Fibroblast of skin of scalp (primary cell): Measurements from ENCODE around the gene CSNK2B. TPM values are rescaled to one million over a fixed set of nuclear protein-coding genes. Genes with fewer than 3 reads are reported as not detected.

Experiments used
- DNase-seq: peaks from one replicate; pipeline ENCODE4 v3.0.0-alpha.2; 2013
- polyA plus RNA-seq, 2 experiments: library from polyadenylated mRNA; unstranded; fragments of 120-200 nt; gene quantifications; one replicate each; pipeline ENCODE4 v1.2.1, GENCODE V29; 2013; ENCODE audit not compliant: insufficient read length in 2 of 2

Gene CSNK2B
- polyA plus RNA-seq (2013, experiment 1 of 2; ENCODE audit: insufficient read length): 220 TPM
- polyA plus RNA-seq (2013, experiment 2 of 2; ENCODE audit: insufficient read length): 219 TPM

DNA sequence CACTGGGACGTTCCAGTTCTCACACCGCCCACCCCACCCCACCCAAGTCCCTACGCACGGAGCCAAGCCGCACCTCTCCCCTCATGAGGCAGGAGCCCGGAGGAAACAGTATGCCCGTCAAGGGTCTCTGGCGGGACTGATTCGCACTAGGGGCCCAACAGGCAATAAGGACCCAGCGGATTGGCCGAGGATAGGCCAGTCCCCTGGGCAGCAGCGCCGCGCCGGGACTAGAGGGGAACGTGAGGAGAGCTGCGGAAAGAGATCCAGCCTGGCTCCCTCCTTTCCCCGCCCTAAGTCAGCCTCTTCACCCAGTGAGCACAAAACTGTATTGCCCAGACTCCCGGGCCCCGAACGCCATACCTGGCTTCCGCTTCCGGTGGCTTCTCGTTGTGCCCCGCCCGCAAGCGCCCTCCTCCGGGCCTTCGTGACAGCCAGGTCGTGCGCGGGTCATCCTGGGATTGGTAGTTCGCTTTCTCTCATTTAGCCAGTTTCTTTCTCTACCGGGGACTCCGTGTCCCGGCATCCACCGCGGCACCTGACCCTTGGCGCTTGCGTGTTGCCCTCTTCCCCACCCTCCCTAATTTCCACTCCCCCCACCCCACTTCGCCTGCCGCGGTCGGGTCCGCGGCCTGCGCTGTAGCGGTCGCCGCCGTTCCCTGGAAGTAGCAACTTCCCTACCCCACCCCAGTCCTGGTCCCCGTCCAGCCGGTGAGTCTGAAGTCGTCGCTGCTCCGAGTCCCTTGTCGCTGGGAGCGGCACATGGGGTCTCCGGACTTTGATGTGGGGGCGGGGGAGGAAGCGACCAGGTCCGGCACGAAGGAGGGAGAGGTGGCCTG is at the start of gene CSNK2B:
CSNK2B (plus strand) TSS at position 580 of the 836 bp plus-strand sequence. CDS start 752 bp downstream, outside the sequence.
- DNase-seq: peak; percentile 98

DNA sequence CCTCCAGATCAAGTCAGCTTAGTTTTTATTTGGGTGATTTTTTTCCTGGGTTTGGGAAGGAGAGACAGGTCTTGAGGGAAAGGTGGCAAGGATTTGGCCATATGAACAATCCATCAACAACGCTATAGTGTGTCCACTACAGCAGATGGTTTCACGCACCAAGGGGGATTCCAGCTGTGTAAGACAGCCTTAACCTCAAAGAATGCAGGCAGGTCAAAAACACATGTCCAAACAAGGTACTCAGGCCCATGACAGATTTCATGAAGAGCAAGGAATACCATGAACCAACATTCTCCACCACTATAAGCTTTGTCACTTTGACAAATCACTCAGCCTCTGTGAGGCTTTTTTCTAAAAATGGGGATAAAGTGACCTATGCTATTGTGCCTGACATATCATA is 48.9 kb upstream of the CSNK2B start:
- DNase-seq: no peak

DNA sequence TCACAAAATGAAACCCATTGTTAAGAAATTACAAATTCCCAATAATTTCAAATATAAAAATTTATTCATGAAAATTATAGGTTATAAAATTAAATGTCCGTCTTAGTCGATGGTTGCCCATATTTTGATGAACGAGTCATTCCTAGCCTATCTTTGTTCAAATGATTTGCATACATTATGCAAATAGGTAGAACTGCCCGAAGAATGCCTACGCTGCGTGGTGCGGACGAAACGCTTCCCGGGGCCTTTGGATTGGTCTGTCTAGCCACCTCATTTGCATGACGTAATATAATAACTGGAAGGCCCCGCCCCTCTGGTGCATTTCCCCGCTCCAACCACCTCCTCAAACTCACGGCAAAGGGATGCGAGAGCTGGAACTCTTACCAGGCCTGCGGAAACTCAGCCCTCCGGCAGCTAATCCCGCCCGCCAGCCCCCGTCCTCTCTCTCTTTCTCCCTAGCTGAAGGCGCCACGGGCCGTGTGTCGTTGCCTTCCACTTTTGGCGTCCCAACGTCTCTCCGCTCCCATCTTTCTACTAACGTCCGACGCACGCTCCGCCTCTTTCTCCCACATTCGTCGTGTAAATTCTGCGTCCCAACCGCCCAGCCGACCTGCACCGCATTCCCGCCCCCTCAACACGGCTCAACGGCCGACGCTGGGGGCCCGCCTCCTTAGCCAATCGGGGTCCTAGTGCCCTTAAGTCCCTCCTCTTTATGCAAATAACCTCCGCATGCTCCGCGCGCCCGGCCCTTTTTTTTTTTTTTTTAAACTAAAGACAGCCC is 45.9 kb upstream of the CSNK2B start:
- DNase-seq: peak; percentile 100

DNA sequence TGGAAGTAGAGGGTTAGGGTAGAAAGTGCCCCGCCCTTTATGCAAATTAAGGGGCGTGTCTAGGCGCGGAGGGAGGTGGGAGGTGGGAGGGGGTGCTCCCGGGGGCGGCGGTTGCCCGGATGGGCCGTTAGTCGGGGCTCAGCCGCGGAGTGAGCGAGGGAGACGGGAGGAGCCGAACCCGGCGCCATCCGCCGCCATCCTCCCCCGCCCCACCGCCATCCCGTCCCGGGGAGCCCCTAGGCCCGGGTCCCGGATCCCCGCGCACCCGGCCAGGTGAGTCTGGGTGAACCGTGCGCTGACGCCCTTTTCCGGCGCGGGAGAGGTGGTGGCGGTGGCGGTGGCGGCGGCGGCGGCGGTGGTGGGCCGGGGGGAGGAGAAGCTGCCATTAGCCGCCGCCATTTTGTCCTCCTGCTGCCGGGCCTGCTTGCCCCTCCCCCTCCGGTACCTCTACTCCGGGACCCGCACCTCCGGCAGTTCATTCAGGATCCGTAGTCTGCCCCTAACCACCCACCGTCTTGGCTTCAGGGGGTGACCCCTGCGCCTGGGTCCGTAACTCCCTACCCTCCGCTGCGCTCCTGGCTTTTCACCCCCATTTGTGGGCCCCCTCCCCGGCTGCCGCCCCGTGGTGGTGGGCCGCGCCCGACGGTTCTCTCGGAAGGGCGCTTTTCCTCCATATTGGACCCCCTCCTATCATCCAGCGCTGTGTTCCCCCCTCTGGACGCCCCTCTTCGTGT is 45.1 kb upstream of the CSNK2B start, which contains the start of gene PRRC2A:
PRRC2A (plus strand) TSS at position 130 of the 734 bp plus-strand sequence. CDS start 2,075 bp downstream, outside the sequence.
- DNase-seq: no peak

DNA sequence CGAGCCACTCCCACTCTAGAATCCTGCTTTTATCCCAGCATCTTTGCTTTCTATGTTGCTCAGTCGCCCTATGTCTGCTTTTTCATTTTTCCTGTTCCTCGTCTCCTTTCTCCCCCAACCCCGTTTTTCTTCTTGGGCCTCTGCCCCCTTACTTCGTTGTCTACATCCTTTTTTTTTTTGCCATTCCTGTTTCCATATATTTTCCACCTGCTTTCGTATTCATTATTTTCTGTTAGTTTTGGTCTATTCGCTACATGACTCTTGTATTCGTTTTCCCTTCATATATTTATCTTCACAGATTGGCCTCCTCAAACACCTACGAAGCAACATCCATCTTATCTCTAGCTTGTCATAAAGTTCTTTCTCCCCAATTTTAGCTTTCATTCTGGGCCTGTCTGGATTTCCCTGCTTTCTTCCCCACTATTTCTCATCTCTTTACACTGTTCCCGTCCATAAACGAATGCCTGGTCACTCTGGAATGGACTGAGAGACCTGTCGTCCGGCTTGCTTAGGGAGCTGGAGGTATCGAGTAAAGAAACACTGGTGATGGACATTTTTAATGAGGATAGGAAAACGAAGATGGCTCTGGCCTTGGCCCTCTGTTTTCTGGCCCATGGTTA is 44.5 kb upstream of the CSNK2B start:
- DNase-seq: no peak

DNA sequence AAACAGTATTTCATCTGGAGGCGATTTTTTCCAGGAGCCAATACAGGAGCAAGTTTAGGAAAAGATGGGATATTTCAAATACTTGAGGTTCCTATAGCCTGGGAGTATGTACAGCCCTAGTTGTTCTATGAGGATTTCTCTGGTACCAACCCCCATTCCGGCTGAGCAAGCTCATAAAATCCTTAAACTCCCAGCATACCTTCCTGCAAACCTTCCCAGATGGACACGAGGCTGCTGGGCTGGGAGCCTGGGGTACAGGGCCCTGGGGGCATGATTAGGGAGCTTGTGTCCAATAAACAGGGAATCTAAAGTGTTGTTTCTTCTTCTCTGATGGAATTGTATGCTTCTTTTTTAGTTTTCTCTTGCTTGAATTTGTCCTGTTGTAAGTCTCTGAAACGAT is 43.9 kb upstream of the CSNK2B start:
- DNase-seq: peak; percentile 29

DNA sequence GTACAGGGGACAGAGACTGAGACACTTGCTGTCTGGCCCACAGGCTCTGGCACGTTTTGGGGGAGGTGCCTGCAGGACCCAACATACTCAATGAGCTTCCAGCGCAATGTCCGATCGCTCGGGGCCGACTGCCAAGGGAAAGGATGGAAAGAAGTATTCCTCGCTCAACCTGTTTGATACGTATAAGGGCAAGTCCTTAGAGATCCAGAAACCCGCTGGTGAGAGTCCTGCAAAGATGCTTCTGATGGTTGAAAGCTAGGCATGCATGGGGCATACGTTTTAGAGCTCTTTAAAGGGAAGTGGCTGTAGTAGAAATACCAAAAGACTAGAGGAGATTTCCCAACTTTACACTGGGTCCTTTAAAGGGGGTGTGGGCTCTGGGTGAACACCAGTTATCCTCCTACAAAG is 43.2 kb upstream of the CSNK2B start:
- no peak for DNase-seq

DNA sequence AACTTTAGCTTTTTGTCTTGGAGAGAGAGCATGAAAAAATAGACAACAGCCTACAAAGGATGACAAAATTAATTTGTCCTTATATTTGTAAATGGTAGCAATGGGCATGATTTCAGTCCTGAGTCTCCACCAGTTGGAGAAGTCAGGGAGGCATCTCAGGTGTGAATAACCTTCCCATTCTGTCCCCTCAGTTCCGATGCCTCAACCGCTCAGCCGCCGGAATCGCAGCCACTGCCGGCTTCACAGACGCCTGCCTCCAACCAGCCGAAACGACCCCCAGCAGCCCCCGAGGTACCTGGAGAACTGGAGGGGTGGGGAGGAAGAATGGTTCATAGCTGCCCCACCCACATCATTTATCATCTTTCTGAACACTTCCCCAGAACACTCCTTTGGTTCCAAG is 41.8 kb upstream of the CSNK2B start:
- DNase-seq: no peak

DNA sequence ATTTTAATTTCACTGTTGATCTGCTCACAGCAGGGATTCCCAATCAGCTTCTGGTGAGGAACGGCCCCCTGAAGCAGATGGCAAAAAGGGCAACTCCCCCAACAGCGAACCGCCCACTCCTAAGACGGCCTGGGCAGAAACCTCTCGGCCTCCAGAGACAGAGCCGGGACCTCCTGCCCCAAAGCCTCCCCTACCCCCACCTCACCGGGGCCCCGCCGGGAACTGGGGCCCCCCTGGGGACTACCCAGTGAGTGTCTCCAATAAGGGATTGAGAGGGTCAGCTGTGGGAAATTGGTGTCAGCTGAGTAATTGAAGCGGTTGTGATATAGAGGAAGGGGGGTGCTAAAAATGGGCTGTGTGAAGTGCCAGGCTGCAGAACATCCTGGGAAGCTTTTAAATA is 38.9 kb upstream of the CSNK2B start:
- no peak for DNase-seq

DNA sequence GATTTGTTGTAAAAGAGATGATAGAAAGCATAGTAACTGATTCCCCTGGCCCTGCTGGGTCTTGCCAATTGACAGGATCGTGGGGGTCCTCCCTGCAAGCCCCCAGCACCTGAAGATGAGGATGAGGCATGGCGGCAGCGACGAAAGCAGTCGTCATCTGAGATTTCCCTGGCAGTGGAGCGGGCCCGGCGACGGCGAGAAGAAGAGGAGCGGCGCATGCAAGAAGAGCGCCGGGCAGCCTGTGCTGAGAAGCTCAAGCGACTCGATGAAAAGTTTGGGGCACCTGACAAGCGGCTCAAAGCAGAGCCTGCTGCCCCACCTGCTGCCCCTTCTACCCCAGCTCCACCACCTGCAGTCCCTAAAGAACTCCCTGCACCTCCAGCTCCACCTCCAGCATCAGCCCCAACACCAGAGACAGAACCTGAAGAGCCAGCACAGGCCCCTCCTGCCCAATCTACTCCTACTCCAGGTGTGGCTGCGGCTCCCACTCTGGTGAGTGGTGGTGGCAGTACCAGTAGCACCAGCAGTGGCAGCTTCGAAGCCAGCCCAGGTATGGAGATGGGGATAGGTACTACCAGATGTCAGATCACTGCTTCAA is 38.1 kb upstream of the CSNK2B start:
- DNase-seq: no peak

DNA sequence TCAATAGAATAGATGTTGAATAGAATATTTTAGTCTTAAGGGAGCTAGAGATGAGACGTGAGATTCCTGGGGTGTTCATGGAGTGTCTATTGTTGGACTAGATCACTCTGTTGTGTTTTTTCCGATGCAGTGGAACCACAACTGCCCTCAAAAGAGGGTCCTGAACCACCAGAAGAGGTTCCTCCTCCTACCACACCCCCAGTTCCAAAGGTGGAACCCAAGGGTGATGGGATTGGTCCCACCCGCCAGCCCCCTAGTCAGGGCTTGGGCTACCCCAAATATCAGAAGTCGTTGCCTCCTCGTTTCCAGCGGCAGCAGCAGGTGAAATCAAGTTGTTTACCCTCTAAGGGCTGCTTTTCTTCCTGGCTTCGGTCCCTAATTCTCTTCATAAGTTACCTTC is 36.9 kb upstream of the CSNK2B start:
- no peak for DNase-seq

DNA sequence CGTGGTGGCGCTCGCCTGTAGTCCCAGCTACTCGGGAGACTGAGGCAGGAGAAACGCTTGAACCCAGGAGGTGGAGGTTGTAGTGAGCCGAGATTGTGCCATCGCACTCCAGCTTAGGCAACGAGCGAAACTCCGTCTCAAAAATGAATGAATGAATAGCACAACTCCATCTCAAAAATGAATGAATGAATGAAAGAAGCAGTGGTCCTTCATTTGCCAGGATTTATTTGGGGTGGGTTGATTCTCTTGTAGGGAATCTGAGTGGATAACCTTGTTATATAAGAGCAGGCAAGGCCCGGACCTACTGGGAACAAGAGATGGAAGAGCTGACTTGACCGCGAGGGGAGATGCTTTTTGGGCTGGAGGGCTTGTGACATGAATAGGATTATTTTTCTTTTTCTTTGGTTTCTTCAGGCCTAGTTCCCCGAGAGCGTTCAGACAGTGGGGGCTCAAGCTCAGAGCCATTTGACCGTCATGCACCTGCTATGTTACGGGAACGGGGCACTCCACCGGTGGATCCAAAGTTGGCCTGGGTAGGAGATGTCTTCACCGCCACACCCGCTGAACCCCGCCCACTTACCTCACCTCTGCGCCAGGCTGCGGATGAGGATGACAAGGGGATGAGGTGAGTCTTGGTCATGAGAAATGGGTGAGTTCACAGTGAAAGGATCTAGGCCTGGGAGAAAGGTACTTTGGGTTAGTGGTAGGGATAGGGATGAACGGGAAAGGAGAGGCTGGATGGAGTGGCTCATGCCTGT is 35.5 kb upstream of the CSNK2B start:
- DNase-seq: no peak

DNA sequence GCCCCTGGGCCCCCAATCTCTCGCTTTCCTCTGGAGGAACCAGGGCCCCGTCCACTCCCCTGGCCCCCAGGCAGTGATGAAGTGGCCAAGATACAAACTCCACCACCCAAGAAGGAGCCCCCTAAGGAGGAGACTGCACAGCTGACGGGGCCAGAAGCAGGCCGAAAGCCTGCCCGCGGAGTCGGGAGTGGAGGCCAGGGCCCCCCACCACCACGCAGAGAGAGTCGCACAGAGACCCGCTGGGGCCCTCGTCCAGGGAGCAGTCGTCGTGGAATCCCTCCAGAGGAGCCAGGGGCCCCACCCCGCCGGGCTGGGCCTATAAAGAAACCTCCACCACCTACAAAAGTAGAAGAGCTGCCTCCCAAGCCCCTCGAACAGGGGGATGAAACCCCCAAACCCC is 34.7 kb upstream of the CSNK2B start:
- DNase-seq: no peak

DNA sequence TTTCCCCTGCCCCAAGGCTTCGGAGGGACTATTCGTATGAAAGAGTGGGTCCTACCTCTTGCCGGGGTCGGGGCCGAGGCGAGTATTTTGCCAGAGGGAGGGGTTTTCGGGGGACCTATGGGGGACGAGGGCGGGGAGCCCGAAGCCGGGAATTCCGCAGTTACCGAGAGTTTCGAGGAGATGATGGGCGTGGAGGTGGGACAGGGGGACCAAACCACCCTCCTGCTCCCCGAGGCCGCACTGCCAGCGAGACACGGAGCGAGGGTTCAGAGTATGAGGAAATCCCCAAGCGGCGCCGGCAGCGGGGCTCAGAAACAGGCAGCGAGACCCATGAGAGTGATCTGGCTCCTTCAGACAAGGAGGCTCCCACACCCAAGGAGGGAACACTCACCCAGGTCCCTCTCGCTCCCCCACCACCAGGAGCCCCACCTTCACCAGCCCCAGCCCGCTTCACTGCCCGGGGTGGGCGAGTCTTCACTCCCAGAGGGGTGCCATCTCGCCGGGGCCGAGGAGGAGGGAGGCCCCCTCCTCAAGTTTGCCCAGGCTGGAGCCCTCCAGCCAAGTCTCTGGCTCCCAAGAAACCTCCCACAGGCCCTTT is 34.1 kb upstream of the CSNK2B start:
- DNase-seq: no peak

DNA sequence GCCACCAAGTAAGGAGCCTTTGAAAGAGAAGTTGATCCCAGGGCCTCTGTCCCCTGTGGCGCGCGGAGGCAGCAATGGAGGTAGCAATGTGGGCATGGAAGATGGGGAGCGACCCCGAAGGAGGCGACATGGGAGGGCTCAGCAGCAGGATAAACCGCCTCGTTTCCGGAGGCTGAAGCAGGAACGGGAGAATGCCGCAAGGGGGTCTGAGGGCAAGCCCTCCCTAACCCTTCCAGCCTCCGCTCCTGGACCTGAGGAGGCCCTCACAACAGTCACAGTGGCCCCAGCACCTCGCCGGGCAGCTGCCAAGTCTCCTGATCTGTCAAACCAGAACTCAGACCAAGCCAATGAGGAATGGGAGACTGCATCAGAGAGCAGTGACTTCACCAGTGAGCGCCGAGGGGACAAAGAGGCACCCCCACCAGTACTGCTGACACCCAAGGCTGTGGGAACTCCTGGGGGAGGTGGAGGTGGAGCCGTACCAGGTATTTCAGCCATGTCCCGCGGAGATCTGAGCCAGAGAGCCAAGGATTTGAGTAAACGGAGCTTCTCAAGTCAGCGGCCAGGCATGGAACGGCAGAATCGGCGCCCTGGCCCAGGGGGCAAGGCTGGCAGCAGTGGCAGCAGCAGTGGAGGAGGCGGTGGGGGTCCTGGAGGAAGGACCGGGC is 33.5 kb upstream of the CSNK2B start:
- no peak for DNase-seq

DNA sequence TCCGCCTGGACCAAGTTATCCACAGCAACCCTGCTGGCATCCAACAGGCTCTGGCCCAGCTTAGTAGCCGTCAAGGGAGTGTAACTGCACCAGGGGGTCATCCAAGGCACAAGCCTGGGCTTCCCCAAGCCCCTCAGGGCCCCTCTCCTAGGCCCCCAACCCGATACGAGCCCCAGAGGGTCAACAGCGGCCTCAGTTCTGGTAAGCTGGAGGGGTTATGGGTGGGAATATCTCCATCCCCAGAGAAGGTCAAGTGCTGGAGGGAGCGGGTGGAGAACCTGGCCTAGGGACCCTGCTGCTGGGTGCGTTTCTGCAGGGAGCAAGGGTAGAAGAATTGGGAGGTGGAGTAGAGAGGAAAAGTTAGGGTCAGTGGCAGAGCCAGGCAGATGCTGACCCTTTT is 32.4 kb upstream of the CSNK2B start:
- DNase-seq: no peak

DNA sequence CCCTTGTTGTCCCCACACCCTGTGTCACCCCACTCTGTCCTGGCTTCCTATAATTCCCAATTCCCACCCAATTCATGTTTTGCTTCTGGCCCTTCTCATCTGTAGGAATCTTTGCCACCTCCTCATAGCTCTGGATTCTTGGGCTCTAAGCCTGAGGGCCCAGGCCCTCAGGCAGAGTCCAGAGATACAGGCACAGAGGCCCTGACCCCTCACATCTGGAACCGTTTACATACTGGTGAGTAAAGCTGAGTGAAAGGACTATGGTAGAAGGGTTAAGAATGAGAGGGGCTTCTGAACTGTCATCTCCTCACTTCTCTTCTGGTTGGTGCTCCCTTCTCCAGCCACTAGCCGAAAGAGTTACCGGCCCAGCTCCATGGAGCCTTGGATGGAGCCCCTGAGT is 31.7 kb upstream of the CSNK2B start:
- no peak for DNase-seq

DNA sequence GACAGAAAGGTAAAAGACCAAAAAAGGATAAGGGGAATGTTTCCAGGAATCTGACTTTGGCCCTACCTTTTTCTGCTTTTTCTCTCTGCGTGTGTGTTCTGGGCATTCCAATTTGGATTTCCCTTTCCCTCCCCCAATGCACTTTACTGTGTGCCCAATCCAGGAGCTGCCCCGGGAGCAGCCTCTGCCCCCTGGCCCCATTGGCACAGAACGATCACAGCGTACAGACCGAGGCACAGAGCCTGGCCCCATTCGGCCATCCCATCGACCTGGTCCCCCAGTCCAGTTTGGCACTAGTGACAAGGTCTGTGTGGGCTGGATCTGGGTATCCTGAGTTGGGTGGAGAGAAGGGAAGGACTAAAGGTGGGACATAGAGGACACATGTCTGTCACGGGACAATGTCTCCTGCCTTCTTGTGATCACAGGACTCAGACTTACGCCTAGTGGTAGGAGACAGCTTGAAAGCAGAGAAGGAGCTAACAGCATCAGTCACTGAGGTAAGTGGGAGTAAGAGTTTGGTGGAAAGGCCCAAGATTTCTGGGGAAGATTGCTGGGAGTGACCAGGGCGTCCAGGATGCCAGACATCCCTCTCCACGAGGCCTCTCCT is 30.8 kb upstream of the CSNK2B start:
- no peak for DNase-seq

DNA sequence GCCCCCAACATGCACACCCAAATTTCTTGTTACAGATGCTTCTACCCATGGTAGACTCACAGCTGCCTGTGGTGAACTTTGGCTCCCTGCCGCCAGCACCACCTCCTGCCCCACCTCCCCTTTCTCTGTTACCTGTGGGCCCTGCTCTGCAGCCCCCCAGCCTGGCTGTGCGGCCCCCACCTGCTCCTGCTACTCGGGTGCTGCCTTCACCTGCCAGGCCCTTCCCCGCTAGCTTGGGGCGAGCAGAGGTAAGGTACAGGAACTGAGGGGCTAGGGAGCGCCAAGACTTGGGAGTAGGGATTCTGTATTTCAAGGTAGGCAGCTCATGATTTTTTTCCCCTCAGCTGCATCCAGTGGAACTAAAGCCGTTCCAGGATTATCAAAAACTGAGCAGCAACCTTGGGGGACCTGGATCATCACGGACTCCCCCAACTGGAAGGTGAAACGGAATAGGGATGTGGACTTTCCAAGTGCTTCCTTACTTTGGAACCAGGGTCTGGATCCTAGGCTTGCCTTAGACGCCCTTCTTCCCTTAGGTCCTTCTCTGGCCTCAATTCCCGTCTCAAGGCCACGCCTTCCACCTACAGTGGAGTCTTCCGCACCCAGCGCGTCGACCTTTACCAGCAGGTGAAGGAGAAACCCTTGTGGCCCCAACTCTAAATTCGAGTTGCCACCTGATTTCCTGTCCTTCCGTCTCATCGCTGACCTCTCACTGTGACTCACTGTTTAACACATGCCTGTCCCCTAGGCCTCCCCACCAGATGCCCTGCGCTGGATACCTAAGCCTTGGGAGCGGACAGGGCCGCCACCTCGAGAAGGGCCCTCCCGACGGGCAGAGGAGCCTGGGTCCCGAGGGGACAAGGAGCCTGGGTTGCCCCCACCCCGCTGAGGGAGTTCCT is 28.9 kb upstream of the CSNK2B start:
- no peak for DNase-seq
